CD4-positive, alpha-beta T cell treated with Interleukin-6 at 100 ng/mL for 8 hours (primary cell): ENCODE data around the gene LRRC47.
A peak's percentile ranks its signal among the peaks of the same experiment; 100 is the strongest.
"Not testable (repeated sequence)": the region's sequence is repeated elsewhere in the genome, so short reads cannot be mapped to it uniquely, and the experiment has no call there.

Experiments
- DNase-seq: peaks from one replicate; pipeline ENCODE4 v3.0.0-alpha.2; 2020; ENCODE audit warnings: mixed read lengths, low spot score

The LRRC47 gene

DNA sequence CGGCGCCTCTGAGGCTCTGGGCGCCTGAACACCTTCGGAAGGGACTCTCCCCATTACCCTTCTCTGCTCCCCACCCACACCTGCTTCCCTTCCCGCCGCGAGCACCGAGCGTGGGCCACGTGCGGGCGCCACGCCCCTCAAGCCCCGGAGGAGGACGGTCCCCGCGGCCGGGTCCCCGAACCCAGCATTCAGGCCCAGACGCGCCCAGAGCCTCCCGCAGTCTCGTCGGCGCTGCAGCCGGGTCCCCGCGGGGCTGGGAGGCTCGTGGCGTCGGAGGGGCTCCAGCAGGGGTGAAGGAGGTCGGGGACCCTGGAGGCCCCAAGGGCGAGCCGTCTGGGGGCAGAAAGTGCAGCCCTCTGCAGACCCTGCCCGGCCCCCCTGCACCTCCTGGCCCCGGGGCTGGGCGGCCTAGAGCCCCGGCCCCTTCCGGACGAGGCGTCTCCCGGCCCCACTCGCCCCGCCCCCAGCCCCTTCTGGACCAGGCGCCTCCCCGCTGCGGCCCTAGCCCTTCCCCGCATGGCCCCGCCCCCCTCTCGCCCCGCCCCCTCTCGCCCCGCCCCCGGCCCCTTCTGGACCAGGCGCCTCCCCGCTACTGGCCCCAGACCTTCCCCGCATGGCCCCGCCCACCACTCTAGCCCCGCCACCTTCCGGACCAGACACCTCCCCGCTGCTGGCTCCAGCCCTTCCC lies 24.1 kb downstream of the LRRC47 start:
- DNase-seq: peak; percentile 95

DNA sequence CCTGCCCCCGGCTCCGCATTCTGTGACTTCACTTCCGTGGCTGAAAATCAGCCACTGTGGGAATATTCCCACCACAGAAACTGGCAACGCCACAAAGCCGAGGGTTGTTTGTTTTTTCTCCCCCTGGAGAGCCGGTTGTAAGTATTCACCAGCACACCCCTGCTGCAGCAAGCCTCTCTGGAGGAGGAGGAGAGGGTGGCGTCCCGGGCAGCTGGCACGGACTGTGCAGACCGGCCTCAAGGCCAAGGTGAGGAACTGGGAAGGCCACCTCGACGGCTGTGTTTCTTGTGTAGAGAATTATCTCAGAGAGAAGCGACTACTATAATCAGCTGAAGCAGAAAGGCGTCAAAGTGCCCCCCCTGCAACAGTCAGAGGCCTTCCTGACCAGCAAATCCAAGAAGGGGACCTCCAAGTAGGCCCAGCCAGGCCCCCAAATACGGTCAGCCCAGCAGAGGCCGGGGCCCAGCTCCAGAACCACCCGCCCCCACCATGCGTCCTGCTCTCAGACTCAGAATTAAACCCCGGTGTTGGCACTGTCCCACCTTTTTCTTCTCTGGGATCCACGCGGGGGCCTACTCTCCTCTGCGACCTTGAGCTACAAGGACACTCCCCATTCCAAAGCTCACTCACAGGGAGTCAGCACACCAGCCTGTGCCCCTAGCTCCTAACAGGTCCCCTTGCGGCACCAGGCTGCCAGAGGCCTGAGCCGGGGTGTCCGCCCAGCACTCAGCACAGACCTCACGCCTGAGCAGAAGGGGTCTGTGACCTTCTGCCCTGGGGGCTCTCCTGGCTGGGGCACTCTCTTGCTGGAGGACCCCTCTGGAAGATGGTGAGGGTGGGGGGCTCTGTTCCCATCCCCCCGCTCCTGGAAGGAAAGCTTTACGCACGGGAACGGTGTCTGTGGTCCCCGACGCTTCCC lies 24.9 kb downstream of the LRRC47 start:
- no peak for DNase-seq

DNA sequence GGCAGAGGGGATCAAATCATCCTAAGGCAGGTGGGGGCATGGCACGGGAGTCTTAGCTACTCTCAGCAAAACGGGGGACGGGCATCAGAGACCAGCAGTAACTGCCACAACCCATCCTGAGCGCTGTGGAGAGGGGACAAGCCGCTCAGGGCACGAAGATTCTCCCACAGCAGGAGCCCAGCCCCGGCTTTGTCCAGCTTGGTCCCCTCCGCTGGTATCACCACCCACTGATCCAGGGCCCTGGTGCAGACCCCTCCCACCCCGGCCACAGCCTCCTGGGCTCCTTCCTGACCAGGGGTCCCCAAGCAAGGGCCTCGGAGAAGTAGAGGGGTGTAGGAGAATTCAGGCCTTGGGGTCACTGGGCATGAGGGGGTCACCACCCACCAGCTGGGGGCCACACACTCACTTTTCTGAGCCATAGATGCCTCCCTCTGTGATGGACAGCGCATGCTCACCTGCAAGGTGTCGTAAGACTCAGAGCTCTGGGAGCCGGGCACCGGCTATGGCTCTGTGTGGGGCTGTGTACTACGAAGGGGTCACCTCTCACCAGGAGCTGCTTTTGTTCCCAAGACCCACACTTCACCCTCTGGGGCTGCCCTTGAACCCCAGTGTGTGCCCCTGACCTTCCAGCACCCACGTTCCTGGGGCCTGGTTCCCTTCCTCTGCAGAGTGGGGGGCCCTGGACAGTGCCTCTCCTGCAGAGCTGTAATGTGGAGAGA lies 26.1 kb downstream of the LRRC47 start:
- no peak for DNase-seq

DNA sequence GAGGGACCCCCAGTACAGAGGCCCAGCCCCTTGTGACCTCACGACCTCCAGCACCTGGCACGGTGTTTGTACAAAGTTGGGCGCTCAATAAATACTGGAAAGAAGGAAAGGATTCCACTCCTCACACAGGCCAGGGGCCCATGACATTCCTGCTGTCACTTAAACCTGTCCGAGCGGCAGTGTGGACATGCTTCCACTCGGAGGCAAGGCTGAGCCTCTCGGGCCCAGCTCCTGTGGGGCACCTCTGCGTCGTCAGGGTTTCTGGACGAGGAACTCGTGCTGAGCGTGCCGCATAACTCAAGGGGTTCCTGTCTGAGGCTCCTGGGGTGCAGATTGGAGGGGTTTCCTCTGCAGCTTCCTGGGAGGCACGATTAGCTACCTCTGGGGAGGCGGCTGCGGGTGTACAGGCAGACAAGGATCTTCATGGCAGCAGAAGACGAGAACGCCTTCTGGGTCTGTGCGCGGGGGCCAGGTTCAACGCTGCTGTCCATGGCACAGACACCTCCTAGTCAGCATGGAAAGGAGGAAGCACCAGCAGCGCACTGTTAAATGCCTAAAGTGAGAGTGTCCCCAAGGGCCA lies 27.4 kb downstream of the LRRC47 start:
- no peak for DNase-seq

DNA sequence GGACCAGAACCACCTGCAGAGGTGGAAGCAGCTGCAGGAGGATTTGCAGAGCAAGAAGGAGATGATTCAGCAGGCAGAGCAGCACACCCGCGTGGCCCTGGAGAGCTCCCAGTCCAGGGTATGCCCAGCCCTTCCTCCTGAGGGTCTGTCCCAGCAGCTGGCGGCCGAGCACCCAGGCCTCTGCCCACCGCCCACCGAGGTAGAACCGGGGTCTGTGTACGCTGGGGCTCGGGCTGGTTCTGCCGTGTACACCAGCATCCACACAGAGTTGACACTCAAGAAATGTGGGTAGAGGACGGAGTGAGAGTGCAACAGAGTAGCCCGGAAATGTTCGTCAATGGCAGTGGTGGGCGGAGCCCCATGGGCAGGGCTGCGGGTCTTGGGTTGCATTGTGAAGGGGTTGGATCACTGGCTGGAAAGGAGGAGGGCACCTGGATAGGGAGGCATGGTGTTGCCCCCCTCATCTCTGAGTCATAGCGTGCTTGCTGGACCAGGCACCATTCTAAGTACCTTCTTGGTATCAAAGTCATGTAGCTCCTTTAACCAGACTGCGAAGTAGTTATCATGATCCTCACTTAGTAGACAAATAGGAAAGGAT lies 28.9 kb downstream of the LRRC47 start:
- DNase-seq: no peak

DNA sequence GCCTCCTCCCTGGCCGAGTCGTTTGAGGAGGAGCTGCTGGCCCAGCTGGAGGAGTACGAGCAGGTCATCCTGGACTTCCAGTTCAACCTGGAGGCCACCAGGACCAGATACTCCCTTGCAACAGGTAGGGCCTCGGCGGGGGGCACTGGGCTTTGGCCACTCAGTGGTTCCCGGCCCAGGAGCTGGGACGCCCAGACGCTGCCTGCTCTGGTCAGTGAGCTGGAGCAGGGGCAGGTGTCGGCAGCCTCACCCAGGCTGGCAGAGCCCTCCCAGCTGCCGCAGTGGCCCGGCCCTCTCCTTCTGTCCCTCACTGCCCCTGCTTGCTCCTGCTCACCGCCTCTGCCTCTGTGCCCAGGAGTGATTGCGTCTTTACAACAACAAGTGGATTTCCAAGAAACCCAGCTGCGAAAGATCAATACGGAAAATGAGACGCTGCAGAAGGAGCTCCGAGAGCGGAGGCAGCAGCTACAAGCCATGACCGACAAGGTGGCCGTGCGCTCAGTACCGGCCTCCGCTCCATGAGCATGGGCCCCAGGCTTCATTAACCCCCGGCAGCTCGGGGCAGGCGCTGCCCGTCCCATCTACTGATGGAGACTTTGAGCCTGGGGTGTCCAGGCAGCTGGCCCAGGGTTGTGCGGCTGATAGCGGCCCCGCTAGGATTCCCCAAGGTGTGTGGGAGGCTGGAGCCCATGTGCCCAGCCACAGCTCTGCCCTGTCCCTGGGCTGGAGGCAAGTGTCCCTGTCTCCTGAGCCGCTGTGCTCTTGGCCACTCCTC lies 32.8 kb downstream of the LRRC47 start:
- DNase-seq: no peak

DNA sequence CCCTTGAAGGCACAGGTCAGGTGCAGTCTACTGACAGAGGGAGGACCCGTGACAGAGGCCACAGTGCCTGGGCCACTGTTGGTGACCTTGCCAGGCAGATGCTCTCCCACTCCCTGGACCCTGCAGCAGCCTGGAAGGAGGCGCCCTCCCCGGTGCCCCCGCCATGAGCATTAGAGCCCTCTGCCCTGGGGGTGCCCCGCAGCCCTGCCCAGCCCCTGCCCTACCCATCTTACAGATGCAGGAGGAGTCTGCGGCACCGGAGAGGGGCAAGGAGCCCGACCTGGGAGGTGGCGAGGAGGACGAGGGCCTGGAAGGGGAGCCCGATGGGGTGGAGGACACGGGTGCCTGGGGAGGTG lies 33.4 kb downstream of the LRRC47 start:
- DNase-seq: no peak

DNA sequence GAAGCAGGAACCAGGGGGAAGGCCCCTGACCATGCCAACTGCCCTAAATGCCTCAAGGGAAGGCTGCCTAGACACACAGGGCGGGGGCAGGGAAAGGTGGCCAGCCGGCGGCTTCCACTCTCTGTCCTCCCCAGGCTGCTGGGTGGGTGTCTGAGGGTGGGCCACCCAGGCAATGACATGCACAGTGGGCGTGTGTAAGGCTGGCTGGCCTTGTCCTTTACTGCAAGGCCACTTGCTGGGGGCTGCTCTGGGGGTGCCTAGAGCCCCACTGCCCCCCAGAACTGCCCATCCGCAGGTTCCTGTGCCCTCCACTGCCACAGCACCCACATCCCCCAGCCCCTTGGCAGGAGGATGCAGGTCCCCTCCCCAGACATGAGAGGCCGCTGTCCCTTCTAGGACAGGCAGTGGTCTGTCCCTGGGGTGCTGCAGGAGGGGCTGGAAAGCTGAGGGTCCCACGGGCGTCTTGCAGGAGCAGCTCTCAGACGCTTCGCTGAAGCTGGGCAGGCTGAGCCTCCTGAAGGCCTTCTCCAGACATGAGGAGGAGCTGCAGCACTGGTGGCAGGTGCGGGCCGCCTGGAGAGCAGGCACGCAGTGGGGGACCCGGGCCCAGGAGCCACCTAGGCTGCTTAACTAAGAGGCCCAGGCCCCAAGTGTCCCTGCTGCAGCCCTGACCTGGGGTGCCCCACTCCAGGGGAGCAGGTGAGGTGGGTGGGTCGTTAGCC lies 34.0 kb downstream of the LRRC47 start:
- DNase-seq: no peak

DNA sequence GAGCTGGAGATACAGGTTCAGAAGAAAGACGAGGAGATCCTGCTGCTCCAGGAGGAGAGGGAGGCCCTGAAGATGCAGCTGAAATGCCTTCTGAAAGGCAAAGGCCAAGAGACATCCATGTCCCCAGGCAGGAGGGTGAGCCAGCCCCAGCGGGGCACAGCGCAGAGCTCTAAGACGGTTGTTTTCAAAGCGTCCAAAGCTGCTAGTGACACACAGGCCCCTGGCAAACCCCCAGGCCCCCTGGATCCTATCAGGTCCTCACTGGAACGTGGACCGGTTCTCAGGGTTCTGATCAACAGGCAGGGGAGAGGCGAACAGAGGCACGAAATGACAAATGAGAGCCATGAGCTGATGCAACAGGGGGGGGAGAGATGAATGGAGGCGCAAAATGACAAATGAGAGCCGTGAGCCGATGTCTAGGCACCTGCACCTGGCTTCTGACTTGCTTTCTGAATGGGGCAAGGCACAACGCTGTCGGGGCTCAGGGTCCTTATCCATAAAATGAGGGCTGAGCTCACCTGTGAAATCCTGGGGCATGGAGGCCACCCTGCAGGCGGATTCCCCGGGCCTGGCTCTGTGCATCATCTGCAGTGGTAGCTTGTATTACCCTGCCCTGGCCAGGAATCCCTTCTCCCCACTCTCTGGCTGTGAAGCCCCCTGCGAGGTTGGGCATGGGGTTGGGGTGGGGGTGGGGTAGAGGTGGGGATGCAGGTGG lies 34.8 kb downstream of the LRRC47 start:
- no peak for DNase-seq

DNA sequence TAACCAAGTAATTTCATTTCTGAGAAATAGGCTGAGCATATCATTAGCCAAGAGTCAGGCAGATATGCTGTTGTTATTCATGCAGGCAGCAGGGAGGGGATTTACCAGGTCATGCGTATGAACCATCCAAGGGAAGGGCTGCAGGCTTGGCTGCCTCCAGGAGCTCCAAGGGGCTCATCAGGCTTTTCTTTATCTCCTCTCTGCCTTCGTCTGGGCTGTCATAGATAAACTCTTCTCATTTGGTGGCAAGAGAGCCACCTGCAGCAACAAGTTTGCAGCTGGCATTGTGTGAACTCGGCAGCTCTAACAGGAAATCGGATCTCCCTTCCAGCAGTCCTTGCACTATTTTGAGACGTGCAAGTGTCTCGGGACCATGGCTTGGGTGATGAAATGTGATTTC lies 36.5 kb downstream of the LRRC47 start:
- DNase-seq: no peak

DNA sequence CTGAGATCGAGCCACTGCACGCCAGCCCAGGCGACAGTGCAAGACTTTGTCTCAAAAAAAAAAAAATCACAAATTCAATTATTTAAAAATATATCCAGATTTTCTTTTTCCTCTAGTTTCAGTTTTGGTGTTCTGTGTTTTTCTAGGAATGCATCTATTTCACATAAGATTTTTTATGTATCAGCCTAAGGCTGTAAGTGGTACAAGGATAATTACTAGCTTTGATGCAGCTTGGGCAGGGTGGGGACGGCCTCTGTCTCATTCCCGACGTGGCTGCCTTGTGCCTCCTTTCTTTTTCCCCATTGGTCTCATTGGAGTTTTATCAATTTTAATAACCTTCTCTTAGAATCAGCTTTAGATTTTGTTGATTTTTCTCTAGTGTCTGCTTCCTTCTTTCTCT lies 37.1 kb downstream of the LRRC47 start:
- DNase-seq: no peak

DNA sequence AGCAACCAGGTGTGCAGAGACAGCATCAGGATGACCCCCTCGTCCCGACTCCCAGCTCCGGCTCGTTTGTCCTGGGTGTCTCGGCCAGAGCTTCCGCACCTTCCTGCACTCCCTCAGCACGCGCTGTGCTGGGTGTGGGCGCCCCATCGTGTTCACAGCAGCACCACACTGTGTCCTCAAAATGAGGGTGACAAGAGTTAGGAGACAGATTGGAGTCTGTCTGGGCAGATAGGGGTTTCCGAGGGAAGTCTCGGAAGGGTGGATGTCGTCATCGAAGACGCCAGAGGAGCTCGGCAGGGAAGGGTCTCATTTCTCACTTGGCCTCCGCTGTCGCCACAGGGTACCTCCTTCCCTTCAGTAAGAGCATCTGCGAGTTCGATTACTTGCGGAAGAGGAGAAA lies 39.9 kb downstream of the LRRC47 start:
- DNase-seq: no peak

DNA sequence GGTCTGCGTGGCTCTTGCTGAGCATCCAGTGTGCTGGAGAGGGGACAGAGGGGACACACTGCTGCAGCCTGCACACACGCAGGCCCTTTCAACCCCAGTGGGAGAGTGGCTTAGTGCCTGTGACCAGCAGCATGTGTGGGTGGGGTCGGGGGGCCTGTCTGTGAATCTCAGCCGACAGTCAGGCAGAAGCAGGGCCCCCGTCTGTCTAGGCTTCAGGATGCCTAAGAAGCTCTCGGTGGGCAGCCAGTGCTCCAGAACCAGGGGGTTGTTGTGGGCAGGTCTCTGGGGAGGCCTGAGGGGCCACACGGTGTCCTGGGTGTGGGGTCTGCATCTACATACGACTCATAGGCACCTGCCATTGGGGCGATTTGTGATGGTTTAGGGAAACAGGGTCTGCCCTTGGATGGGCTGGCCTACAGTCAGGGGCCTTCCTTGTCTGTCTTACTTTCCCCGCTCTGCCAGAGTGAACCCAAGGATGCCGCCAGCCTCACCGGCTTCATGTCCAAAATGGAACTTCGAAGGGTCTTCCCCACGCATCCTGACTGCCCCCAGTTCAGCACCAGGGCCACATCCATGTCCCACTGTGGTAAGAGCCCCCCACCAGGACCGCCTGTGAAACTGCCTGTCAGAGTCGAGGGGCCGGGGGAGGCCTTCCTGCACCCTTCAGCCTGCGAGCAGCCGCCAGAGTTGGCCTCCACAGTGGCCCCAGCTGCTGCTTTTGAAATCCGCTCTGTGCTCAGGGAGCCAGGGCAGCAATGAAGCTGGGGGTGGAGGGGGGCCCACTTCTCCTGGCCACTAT lies 42.4 kb downstream of the LRRC47 start:
- DNase-seq: no peak

DNA sequence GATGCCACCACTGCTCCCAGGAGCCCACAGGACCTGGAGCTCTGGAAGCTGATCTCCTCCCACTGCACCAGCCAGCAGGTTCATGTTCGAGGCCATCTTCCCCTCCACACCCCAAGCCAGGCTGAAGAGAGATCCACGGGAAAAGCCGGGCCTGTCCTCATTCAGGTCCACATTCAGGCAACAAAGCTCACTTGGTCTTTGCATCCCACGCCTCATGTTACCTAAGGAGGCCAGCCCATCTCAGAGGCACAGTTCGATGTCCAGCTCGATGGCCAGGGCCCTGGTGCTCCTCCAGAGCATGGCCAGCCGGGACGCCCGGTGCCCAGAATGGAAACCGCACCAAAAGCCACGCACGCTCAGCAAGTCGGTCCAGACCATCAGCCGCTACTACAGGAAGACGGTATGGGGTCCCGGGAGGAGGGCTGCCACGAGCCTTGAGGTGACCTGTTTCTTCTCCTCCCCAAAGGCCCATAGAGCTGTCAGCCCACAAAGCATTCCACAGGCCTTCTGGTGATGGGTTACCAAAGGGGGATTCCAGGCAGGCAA lies 43.8 kb downstream of the LRRC47 start, which contains the start of gene CCDC27:
Gene CCDC27 (plus strand): TSS at position 51 of the 546 bp plus-strand sequence. CDS start 32 bp downstream, at position 83.
- DNase-seq: no peak

DNA sequence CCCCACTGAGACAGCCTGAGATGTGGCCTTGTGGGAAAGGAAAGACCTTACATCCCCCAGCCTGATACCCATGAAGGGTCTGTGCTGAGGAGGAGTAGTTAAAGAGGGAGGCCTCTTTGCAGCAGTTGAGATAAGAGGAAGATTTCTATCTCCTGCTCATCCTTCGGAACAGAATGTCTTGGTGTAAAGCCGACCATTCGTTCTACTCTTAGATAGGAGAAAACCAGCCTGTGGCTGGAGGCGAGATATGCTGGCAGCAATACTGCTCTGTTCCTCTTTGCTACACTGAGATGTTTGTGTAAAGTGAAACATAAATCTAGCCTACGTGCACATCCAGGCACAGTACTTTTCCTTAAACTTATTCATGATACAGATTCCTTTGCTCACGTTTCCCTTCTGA lies 45.6 kb downstream of the LRRC47 start:
- DNase-seq: no peak

DNA sequence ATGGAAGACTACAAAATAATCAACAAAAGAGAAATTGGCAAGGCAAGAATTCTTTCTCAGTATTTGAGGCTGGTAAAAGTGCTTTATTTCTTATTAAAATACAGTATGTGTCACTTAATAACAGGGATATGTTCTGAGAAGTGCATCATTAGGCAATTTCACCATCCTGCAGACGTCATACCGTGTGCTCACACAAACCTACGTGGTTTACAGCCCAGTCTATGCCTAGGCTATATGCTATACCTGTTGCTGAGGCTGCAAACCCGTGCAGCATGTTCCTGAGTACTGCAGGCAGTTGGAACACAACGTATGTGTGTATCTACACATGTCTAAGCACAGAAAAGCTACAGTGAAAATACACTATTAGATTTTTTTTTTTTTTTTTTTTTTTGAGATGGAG lies 46.8 kb downstream of the LRRC47 start:
- DNase-seq: no peak

DNA sequence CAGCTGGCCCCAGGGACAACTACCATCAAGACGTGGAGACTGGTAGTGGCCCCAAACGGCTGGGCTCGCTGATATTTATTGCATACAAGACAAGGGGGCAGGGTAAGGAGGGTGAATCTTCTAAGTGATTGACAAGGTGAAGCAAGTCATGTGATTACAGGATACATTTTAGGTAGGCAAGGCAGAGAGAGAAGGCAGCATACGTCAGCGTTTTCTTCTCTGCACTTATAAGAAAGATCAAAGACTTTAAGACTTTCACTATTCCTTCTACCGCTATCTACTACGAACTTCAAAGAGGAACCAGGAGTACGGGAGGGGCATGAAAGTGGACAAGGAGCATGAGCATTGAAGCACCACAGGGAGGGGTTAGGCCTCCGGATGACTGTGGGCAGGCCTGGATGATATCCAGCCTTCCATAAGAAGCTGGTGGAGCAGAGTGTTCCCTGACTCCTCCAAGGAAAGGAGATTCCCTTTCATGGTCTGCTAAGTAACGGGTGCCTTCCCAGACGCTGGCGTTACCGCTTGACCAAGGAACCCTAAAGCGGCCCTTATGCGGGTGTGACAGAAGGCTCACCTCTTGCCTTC lies 47.9 kb downstream of the LRRC47 start:
- DNase-seq: not testable (repeated sequence)

DNA sequence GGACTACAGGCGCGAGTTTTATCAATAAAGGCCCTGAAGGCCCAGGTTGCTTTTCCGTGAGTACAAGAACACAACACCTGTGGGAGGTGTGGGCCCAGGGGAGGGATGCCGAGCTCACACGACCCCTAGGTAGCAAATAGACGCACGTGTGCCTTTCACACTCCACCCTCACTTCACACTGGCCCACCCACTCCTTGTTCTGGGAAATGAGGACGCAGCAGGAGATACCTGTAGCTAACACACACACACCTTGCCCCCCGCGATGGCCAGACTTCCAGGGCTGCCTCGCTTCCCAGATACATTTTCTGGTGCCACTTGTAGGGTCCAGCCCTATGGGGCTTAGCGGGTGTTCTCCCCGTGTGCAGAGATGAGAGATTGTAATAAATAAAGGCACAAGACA lies 48.4 kb downstream of the LRRC47 start:
- no peak for DNase-seq
